Activated CD8-positive, alpha-beta T cell treated with anti-CD3 and anti-CD28 coated beads, Interleukin-2, amount 10 ng/mL, durations not matched to agents 7 days and 5 days (primary cell): Measurements from ENCODE around the gene TMX2. TPM values are rescaled to one million over a fixed set of nuclear protein-coding genes. Genes with fewer than 3 reads are reported as not detected.

Experiments used
- ATAC-seq: fragments of 150-1000 bp; cut with Tn5 transposase; one replicate; pipeline ENCODE4 v1.10.0; 2021; ENCODE audit warnings: moderate library complexity
- CTCF ChIA-PET: fragments of 350-600 bp; sonication (Branson Sonifier 250); formaldehyde crosslinking; loops from one replicate; lab custom pipeline; 2021; ENCODE audit warnings: antibody characterized with exemption; lab: Charles Lee
- POLR2A ChIA-PET: fragments of 350-600 bp; sonication (Branson Sonifier 250); formaldehyde crosslinking; loops from one replicate; lab custom pipeline; 2021; ENCODE audit warnings: antibody characterized with exemption; lab: Charles Lee
- DNase-seq: peaks from one replicate; pipeline ENCODE4 v3.0.0-alpha.2; 2020
- H3K27ac Mint-ChIP-seq: one replicate; pipeline ENCODE4 v1.8.0; 2021; ENCODE audit warnings: mild to moderate bottlenecking, mixed read lengths
- H3K27me3 Mint-ChIP-seq: one replicate; pipeline ENCODE4 v1.8.0; 2021; ENCODE audit warnings: low read depth, mixed read lengths
- H3K36me3 Mint-ChIP-seq: one replicate; pipeline ENCODE4 v1.8.0; 2021; ENCODE audit warnings: low read depth, mixed read lengths
- H3K4me1 Mint-ChIP-seq: one replicate; pipeline ENCODE4 v1.8.0; 2021; ENCODE audit warnings: low read depth, mixed read lengths
- H3K4me3 Mint-ChIP-seq: one replicate; pipeline ENCODE4 v1.8.0; 2021; ENCODE audit warnings: mild to moderate bottlenecking, mixed read lengths
- H3K9me3 Mint-ChIP-seq: one replicate; pipeline ENCODE4 v1.8.0; 2022; ENCODE audit warnings: mixed read lengths; ENCODE audit not compliant: insufficient read depth
- total RNA-seq, 2 experiments: library from RNA; stranded (reverse); gene quantifications; one replicate each; pipeline ENCODE4 v1.2.3, GENCODE V29; 2021

Gene TMX2
- total RNA-seq, 2 experiments from 2014 or later = 65.0 to 68.7 TPM

DNA sequence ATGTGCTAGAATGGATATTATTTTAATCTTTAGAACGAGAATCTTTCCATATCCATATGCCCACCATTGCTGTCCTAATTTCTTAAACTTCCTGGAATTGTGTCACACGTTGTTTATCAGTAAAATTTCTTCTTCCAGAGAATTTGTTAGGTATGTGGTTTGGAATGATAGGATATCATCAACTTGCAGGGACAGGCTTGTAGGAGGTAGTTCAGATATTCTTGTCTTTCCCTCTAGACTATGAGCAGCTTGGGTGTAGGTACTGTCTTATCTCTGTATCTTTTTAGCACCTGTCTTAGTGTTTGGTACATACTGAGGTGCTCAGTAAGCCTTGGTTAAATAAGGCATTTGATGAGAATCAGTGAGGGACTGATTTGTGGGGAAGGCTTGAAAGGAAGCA is 52.6 kb downstream of the TMX2 start:
- POLR2A ChIA-PET = interaction anchor here (0.7 to 0.8 kb wide), 2 partner anchors 24 to 53 kb away, joined by 4 read pairs; partner anchors contain the start of genes MED19 and SELENOH
- Mint-ChIP-seq H3K9me3 (no peaks in the 10 kb centered on the region), H3K27ac (no peak overlapping the region), H3K4me1 (peaks cover 34% of the 10 kb centered on the region), H3K36me3 (peaks cover 5% of the 10 kb centered on the region), H3K4me3 (no peak overlapping the region), H3K27me3 (no peaks in the 10 kb centered on the region)
- CTCF ChIA-PET = interaction anchor here (1.4 to 2.8 kb wide), 3 partner anchors 9 to 36 kb away, joined by 8 to 11 read pairs (median 9); partner anchors contain the start of gene BTBD18
- DNase-seq (no peak), ATAC-seq (no peak)

- no peak overlapping the region for H3K27ac Mint-ChIP-seq
- peaks cover 34% of the 10 kb centered on the region for H3K4me1 Mint-ChIP-seq
- H3K4me3 Mint-ChIP-seq = no peak overlapping the region
- no peak for ATAC-seq
- DNase-seq = no peak
- no peaks in the 10 kb centered on the region for H3K27me3 Mint-ChIP-seq
- H3K36me3 Mint-ChIP-seq = peaks cover 8% of the 10 kb centered on the region
- POLR2A ChIA-PET = no interaction called here
- CTCF ChIA-PET = interaction anchor here (1.1 to 1.7 kb wide), 2 partner anchors 30 to 277 kb away, joined by 3 to 4 read pairs; no protein-coding TSS in a partner anchor
- no peaks in the 10 kb centered on the region for H3K9me3 Mint-ChIP-seq
These were observed 58.4 kb downstream of the TMX2 start for GRCh38 chr11:57770793-57771192.

- H3K36me3 Mint-ChIP-seq = peaks cover 8% of the 10 kb centered on the region
- no peaks in the 10 kb centered on the region for H3K9me3 Mint-ChIP-seq
- no peak overlapping the region for H3K4me3 Mint-ChIP-seq
- no peak overlapping the region for H3K27ac Mint-ChIP-seq
- no peak for DNase-seq
- ChIA-PET POLR2A (no interaction called here), CTCF (interaction anchor here (1.7 kb wide), 1 partner anchor 29 kb away, joined by 4 read pairs; no protein-coding TSS in a partner anchor)
- no peak for ATAC-seq
- no peaks in the 10 kb centered on the region for H3K27me3 Mint-ChIP-seq
- H3K4me1 Mint-ChIP-seq = peaks cover 38% of the 10 kb centered on the region
These were observed 59.0 kb downstream of the TMX2 start for GRCh38 chr11:57771365-57771764.

GRCh38 chr11:57772562-57772961 is 60.2 kb downstream of the TMX2 start:
- CTCF ChIA-PET = interaction anchor here (1.0 kb wide), 1 partner anchor 28 kb away, joined by 10 read pairs; no protein-coding TSS in a partner anchor
- H3K9me3 Mint-ChIP-seq = no peaks in the 10 kb centered on the region
- ATAC-seq = no peak
- peaks cover 3% of the 10 kb centered on the region for H3K36me3 Mint-ChIP-seq
- no peak overlapping the region for H3K4me3 Mint-ChIP-seq
- H3K27ac Mint-ChIP-seq = no peak overlapping the region
- POLR2A ChIA-PET = interaction anchor here (0.8 kb wide), 1 partner anchor 8 kb away, joined by 3 read pairs; no protein-coding TSS in a partner anchor
- no peaks in the 10 kb centered on the region for H3K27me3 Mint-ChIP-seq
- H3K4me1 Mint-ChIP-seq = peaks cover 40% of the 10 kb centered on the region
- DNase-seq = no peak

GRCh38 chr11:57773026-57773598 is 60.7 kb downstream of the TMX2 start:
- peaks cover 2% of the 10 kb centered on the region for H3K36me3 Mint-ChIP-seq
- CTCF ChIA-PET = interaction anchor here (1.0 kb wide), 1 partner anchor 28 kb away, joined by 10 read pairs; no protein-coding TSS in a partner anchor
- H3K27me3 Mint-ChIP-seq = no peaks in the 10 kb centered on the region
- POLR2A ChIA-PET = no interaction called here
- no peak overlapping the region for H3K27ac Mint-ChIP-seq
- no peak overlapping the region for H3K4me3 Mint-ChIP-seq
- no peaks in the 10 kb centered on the region for H3K9me3 Mint-ChIP-seq
- DNase-seq = no peak
- ATAC-seq = no peak
- peaks cover 39% of the 10 kb centered on the region for H3K4me1 Mint-ChIP-seq

- Mint-ChIP-seq H3K27ac (peak overlapping the region; percentile 3), H3K9me3 (no peaks in the 10 kb centered on the region), H3K36me3 (peaks cover 2% of the 10 kb centered on the region), H3K27me3 (no peaks in the 10 kb centered on the region), H3K4me3 (no peak overlapping the region), H3K4me1 (peaks cover 42% of the 10 kb centered on the region)
- no peak for ATAC-seq
- CTCF ChIA-PET = no interaction called here
- POLR2A ChIA-PET = interaction anchor here (1.5 kb wide), 1 partner anchor 17 kb away, joined by 3 read pairs; no protein-coding TSS in a partner anchor
- DNase-seq = no peak
These were observed 63.1 kb downstream of the TMX2 start for GRCh38 chr11:57775491-57775890.

DNA sequence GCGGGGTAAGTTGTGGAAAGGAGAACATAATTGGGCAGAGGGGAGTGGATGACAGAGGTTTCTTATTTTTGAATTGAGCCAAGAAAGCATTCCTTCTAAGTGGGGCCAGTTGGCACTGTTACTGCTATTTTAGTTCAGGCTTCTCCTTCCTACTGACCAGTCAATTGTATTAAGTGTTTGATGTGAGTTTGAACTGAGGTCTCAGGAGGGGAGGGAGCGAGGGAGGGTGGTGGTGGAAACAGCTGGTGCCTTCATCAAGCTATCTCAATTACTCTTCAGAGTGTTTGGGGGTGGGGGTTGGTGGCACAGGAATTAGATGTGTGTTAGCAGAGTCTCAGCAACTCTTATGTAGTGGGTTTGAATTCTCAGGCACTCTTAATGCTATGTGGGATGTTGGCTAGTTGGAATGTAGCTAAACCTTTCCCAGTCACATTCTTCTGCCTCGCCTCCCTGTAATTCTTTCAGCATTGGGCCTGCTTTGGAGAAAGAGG is 63.7 kb downstream of the TMX2 start:
- ATAC-seq = no peak
- no peak for DNase-seq
- POLR2A ChIA-PET = interaction anchor here (1.5 kb wide), 1 partner anchor 16 kb away, joined by 3 read pairs; no protein-coding TSS in a partner anchor
- Mint-ChIP-seq H3K27ac (no peak overlapping the region), H3K27me3 (no peaks in the 10 kb centered on the region), H3K4me1 (peaks cover 43% of the 10 kb centered on the region), H3K4me3 (no peak overlapping the region), H3K36me3 (peaks cover 2% of the 10 kb centered on the region), H3K9me3 (no peaks in the 10 kb centered on the region)
- CTCF ChIA-PET = interaction anchor here (1.4 kb wide), 1 partner anchor 25 kb away, joined by 7 read pairs; no protein-coding TSS in a partner anchor

DNA sequence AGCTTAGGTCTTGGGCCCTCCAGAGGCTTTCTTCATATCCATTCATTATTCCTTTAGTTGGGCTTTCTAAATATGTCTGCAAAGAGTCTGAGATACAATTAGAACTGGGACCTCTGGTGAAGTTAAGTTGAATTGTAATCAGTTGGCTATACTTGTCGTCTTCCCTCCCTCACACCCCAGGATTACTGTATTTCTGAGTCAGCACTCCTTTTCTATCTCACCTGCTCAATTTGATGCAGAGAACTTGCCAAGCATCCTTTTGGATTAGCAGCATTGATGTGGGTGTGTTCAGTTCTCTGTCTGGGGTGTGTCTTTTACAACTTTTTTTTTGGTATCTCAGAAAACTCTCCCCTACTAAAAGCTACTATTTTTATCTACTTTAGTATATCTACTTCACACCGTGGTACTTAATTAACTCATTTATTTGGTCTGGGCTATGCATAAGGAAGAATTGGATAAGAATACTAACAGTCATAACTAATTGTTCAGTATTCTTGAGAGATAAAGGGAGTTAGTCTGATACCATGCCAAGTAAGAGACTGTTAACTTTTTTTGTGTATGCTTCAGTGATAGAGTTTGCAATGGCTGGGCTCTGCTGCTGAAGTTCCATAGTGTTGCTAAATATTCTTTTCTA is 64.3 kb downstream of the TMX2 start:
- Mint-ChIP-seq H3K9me3 (no peaks in the 10 kb centered on the region), H3K27me3 (no peaks in the 10 kb centered on the region), H3K4me1 (peaks cover 49% of the 10 kb centered on the region), H3K4me3 (no peak overlapping the region), H3K36me3 (peaks cover 2% of the 10 kb centered on the region), H3K27ac (no peak overlapping the region)
- POLR2A ChIA-PET = no interaction called here
- DNase-seq (no peak), ATAC-seq (no peak)
- CTCF ChIA-PET = interaction anchor here (1.4 kb wide), 1 partner anchor 24 kb away, joined by 7 read pairs; no protein-coding TSS in a partner anchor

DNA sequence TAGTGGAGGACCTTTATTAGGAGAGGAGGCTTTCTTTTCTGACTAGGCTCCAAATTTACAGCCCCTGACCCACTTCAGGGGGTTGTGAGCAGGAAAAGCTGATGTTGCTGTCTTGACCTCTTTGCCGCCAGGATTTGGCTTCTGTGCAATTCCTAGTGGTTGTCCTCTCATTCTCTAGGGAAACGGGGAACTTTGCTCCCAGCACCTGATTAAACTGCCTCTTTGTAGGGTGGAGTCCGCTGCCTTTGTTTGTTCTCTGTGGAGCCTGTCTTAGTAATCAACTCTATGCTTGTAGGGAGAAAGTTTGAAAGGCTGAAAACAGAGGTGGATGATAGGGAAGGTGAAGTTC is 65.5 kb downstream of the TMX2 start:
- H3K4me1 Mint-ChIP-seq = peaks cover 47% of the 10 kb centered on the region
- H3K4me3 Mint-ChIP-seq = no peak overlapping the region
- no peak for ATAC-seq
- CTCF ChIA-PET = interaction anchor here (0.9 to 2.6 kb wide), 3 partner anchors 9 to 26 kb away, joined by 3 to 10 read pairs (median 3); partner anchors contain the start of gene BTBD18
- H3K27me3 Mint-ChIP-seq = no peaks in the 10 kb centered on the region
- no peak overlapping the region for H3K27ac Mint-ChIP-seq
- DNase-seq = no peak
- POLR2A ChIA-PET = no interaction called here
- H3K36me3 Mint-ChIP-seq = peaks cover 9% of the 10 kb centered on the region
- no peaks in the 10 kb centered on the region for H3K9me3 Mint-ChIP-seq

DNA sequence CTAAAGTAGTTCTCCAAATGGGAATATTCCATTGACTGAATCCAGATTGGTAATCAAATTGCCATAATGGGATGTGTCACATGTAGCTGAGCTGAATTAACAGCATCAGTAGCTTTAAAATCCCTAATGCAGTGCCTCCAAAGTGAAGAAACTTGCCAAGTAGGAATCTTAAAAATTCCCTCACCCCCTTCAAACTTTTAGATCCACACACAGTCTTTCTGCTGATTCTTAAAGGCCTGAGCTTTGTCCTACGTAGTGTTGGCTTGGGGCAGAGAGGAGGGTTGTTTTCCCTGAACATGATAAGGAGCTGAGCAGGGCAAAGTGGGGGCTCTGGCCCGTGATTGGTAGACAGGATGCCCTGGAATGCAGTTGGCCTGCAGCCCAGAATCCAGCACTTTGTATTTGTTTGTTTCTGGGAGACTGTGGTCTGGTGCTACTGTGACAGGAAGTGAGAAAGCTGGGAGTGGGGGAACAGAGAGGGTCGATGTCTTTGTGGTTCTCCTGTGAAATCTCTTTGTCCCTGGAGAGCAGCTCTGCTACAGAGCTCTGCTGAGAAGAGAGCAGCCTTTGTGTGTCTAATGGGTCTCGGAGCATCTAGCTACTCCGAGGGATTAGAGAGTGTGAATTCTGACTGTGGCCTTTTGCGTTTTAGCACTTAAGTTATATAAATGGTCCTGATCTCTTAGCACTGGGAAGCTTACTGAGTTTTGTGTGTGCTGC is 66.1 kb downstream of the TMX2 start:
- Mint-ChIP-seq H3K27me3 (no peaks in the 10 kb centered on the region), H3K36me3 (peaks cover 9% of the 10 kb centered on the region), H3K4me3 (no peak overlapping the region), H3K27ac (no peak overlapping the region), H3K4me1 (peaks cover 46% of the 10 kb centered on the region), H3K9me3 (no peaks in the 10 kb centered on the region)
- no peak for ATAC-seq
- ChIA-PET POLR2A (no interaction called here), CTCF (interaction anchor here (0.9 to 2.6 kb wide), 4 partner anchors 10 to 27 kb away, joined by 3 to 10 read pairs (median 4); partner anchors contain the start of gene BTBD18)
- DNase-seq = no peak

- Mint-ChIP-seq H3K36me3 (peaks cover 9% of the 10 kb centered on the region), H3K27me3 (no peaks in the 10 kb centered on the region), H3K4me1 (peaks cover 43% of the 10 kb centered on the region), H3K27ac (no peak overlapping the region), H3K4me3 (no peak overlapping the region), H3K9me3 (no peaks in the 10 kb centered on the region)
- ATAC-seq (no peak), DNase-seq (no peak)
- ChIA-PET POLR2A (interaction anchor here (0.7 kb wide), 1 partner anchor 67 kb away, joined by 3 read pairs; the partner anchor contains the start of gene MED19), CTCF (interaction anchor here (1.2 to 2.6 kb wide), 2 partner anchors 21 to 28 kb away, joined by 4 to 10 read pairs; partner anchors contain the start of gene BTBD18)
These were observed 66.9 kb downstream of the TMX2 start for GRCh38 chr11:57779276-57779675.
